ENCODE data around the gene TARBP1.
A peak's percentile ranks its signal among the peaks of the same experiment; 100 is the strongest.

Gene TARBP1

GRCh38 chr1:234503193-234504050 is 24.4 kb upstream of the TARBP1 start:
- no peak for TF ChIP-seq POLR2A (IDR thresholded peaks at IDR 0.05; ENCODE audit: low read depth, low read length)
- TF ChIP-seq POLR2AphosphoS5 (IDR thresholded peaks at IDR 0.05; ENCODE audit: low read depth, low read length), result no peak
- no peak for TF ChIP-seq TAF1 (IDR thresholded peaks at IDR 0.05; ENCODE audit: borderline replicate concordance, low read depth, low read length)
- DNase-seq (ENCODE audit: insufficient read length), result no peak
- FAIRE-seq, result no peak

DNA sequence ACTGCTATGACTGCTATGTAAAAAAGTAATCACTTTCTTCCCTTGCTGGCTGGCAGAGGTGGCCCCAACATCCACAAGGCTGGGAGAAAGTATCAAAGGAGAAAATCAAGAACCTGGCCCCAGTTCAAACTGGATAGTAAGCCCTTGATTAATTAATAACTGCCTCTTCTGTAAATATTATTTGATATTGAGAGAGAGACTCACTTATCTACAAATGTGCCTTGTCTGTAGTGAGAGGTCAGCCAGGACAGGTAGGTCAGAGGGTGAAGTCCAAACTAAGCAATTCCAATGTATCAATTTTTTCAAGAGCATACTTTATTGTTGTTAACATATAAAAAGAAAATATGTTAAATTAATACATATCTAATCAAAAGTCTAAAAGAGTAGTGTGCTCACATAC is 23.8 kb upstream of the TARBP1 start:
- FAIRE-seq, result no peak

GRCh38 chr1:234500269-234500668 is 21.3 kb upstream of the TARBP1 start:
- FAIRE-seq (no peak), DNase-seq (ENCODE audit: insufficient read length) (no peak)
- TF ChIP-seq TAF1 (IDR thresholded peaks at IDR 0.05; ENCODE audit: borderline replicate concordance, low read depth, low read length) (no peak), POLR2A (IDR thresholded peaks at IDR 0.05; ENCODE audit: low read depth, low read length) (no peak), POLR2AphosphoS5 (IDR thresholded peaks at IDR 0.05; ENCODE audit: low read depth, low read length) (no peak)

More for the DNA sequence above, 23.8 kb upstream of the TARBP1 start:
- TF ChIP-seq POLR2A (IDR thresholded peaks at IDR 0.05; ENCODE audit: low read depth, low read length) (no peak), POLR2AphosphoS5 (IDR thresholded peaks at IDR 0.05; ENCODE audit: low read depth, low read length) (no peak), TAF1 (IDR thresholded peaks at IDR 0.05; ENCODE audit: borderline replicate concordance, low read depth, low read length) (no peak)
- no peak for DNase-seq (ENCODE audit: insufficient read length)

GRCh38 chr1:234499943-234500245 is 20.9 kb upstream of the TARBP1 start:
- no peak for FAIRE-seq
- no peak for DNase-seq (ENCODE audit: insufficient read length)
- TF ChIP-seq POLR2A (IDR thresholded peaks at IDR 0.05; ENCODE audit: low read depth, low read length) (no peak), POLR2AphosphoS5 (IDR thresholded peaks at IDR 0.05; ENCODE audit: low read depth, low read length) (no peak), TAF1 (IDR thresholded peaks at IDR 0.05; ENCODE audit: borderline replicate concordance, low read depth, low read length) (no peak)

DNA sequence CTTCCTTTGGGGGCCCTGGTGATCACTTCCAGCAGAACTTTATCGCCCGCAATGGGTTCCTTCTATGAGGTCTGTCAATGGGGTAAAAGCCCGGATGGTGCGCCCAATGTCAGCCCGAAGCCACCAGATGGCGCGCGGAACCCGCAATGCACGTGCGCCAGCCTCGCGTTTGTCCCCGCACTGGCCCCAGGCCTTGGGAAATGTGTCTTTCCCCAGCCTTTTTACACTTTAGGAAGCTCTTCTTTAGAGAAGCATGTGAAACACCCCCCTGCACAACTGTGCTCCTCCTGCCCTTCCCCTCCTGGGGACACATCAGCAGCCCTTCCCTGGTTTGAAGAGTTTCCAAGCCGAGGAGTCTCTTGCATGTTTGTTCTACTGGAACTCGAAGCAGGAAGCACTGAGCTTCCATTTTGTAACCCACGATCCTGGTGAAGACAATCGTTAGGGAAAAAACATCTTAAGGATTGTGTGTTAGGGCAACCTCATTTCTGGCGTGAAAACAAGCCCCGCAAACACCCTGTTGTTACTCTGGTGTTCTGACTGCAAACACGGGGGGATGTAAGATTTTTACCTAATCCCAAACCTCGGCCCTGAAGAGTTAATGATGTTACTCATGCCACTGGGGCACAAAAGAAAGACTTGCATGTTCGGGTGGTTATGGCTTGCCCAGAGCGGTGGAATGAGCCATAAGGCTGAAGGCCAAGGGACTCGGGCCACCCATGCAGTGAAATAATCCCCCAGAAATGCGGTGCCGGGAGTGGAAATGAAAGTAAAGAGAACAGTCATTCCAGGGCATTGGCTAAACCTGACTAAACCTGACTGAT is 20.4 kb upstream of the TARBP1 start:
- TF ChIP-seq POLR2AphosphoS5 (IDR thresholded peaks at IDR 0.05; ENCODE audit: low read depth, low read length) (no peak), POLR2A (IDR thresholded peaks at IDR 0.05; ENCODE audit: low read depth, low read length) (no peak), TAF1 (IDR thresholded peaks at IDR 0.05; ENCODE audit: borderline replicate concordance, low read depth, low read length) (no peak)
- FAIRE-seq, result peak; percentile 56
- peak; percentile 57 for DNase-seq (ENCODE audit: insufficient read length)

GRCh38 chr1:234498448-234499118 is 19.6 kb upstream of the TARBP1 start:
- no peak for FAIRE-seq

GRCh38 chr1:234497589-234497988 is 18.6 kb upstream of the TARBP1 start:
- FAIRE-seq (no peak), DNase-seq (ENCODE audit: insufficient read length) (no peak)
- TF ChIP-seq TAF1 (IDR thresholded peaks at IDR 0.05; ENCODE audit: borderline replicate concordance, low read depth, low read length) (no peak), POLR2A (IDR thresholded peaks at IDR 0.05; ENCODE audit: low read depth, low read length) (no peak), POLR2AphosphoS5 (IDR thresholded peaks at IDR 0.05; ENCODE audit: low read depth, low read length) (no peak)

More at GRCh38 chr1:234498448-234499118, 19.6 kb upstream of the TARBP1 start:
- TF ChIP-seq POLR2AphosphoS5 (IDR thresholded peaks at IDR 0.05; ENCODE audit: low read depth, low read length) (no peak), TAF1 (IDR thresholded peaks at IDR 0.05; ENCODE audit: borderline replicate concordance, low read depth, low read length) (no peak), POLR2A (IDR thresholded peaks at IDR 0.05; ENCODE audit: low read depth, low read length) (no peak)
- no peak for DNase-seq (ENCODE audit: insufficient read length)

- FAIRE-seq (peak; percentile 62), DNase-seq (ENCODE audit: insufficient read length) (no peak)
- peak; percentile 58; the same call in 1 of the 2 replicates for TF ChIP-seq POLR2AphosphoS5 (IDR thresholded peaks at IDR 0.05; ENCODE audit: low read depth, low read length)
- no peak for TF ChIP-seq TAF1 (IDR thresholded peaks at IDR 0.05; ENCODE audit: borderline replicate concordance, low read depth, low read length)
- TF ChIP-seq POLR2A (IDR thresholded peaks at IDR 0.05; ENCODE audit: low read depth, low read length), result peak; percentile 42; the same call in 1 of the 2 replicates
These were observed 16.4 kb upstream of the TARBP1 start for GRCh38 chr1:234495231-234495990.

- no peak for DNase-seq (ENCODE audit: insufficient read length)
- no peak for TF ChIP-seq TAF1 (IDR thresholded peaks at IDR 0.05; ENCODE audit: borderline replicate concordance, low read depth, low read length)
- no peak for TF ChIP-seq POLR2AphosphoS5 (IDR thresholded peaks at IDR 0.05; ENCODE audit: low read depth, low read length)
- TF ChIP-seq POLR2A (IDR thresholded peaks at IDR 0.05; ENCODE audit: low read depth, low read length), result no peak
- peak; percentile 38 for FAIRE-seq
These were observed 15.1 kb upstream of the TARBP1 start for GRCh38 chr1:234494049-234494448.

GRCh38 chr1:234490793-234491479 is 12.0 kb upstream of the TARBP1 start:
- no peak for DNase-seq (ENCODE audit: insufficient read length)
- TF ChIP-seq TAF1 (IDR thresholded peaks at IDR 0.05; ENCODE audit: borderline replicate concordance, low read depth, low read length), result no peak
- no peak for TF ChIP-seq POLR2AphosphoS5 (IDR thresholded peaks at IDR 0.05; ENCODE audit: low read depth, low read length)
- no peak for TF ChIP-seq POLR2A (IDR thresholded peaks at IDR 0.05; ENCODE audit: low read depth, low read length)
- FAIRE-seq, result no peak

All from GM12892 (cell line).